ENCODE results near the gene CRTAC1. TPM values are rescaled to one million over a fixed set of nuclear protein-coding genes. Genes with fewer than 3 reads are reported as not detected.

The CRTAC1 gene
- total and polyA plus RNA-seq, 8 donors: 2.5 to 44.0 (median 4.4) TPM

DNA sequence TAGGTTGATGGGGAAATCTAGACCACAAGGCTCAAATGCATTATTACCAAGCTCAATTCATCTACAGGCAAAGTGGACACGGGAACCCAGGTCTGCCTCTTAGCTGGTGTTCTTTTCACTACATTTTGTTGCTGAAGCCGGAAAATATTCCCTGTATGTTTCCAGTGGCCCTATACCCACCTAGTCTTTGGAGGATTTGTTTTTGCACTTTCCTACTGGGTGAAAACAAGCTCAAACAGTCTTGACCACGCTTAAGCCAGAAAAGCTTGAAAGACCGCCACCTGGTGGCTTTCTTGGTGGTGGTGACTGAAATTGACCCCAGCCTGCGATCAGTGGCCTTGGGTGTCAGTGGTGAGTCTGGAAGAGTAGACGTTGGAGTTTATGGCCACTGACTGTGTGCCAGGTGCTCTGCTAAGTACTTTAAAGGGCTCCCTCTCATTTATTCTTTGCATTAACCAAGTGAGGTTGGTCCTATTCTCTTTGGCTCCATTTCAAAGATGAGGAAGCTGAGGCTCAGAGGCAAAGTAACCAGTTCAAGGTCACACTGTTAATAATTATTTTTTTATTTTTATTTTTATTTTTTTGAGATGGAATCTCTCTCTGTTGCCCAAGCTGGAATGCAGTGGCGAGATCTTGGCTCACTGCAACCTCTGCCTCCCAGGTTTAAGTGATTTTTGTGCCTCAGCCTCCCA lies 11.1 kb upstream of the CRTAC1 start:
- intact Hi-C loops (cut with DNase I): loop anchor here in 1 of 2 donors (5.0 kb wide), 1 partner anchor 129 kb away; no protein-coding TSS in a partner anchor
- Histone ChIP-seq H3K4me1 (no peaks in the 10 kb centered on the region), H3K27me3 (peaks cover 0 to 64% of the 10 kb centered on the region in 2 donors), H3K36me3 (no peaks in the 10 kb centered on the region), H3K4me3 (no peak overlapping the region), H3K9me3 (no peaks in the 10 kb centered on the region), H3K27ac (no peak overlapping the region)
- TF ChIP-seq, protein P1, sequence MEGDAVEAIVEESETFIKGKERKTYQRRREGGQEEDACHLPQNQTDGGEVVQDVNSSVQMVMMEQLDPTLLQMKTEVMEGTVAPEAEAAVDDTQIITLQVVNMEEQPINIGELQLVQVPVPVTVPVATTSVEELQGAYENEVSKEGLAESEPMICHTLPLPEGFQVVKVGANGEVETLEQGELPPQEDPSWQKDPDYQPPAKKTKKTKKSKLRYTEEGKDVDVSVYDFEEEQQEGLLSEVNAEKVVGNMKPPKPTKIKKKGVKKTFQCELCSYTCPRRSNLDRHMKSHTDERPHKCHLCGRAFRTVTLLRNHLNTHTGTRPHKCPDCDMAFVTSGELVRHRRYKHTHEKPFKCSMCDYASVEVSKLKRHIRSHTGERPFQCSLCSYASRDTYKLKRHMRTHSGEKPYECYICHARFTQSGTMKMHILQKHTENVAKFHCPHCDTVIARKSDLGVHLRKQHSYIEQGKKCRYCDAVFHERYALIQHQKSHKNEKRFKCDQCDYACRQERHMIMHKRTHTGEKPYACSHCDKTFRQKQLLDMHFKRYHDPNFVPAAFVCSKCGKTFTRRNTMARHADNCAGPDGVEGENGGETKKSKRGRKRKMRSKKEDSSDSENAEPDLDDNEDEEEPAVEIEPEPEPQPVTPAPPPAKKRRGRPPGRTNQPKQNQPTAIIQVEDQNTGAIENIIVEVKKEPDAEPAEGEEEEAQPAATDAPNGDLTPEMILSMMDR (IDR thresholded peaks at IDR 0.05): peak; percentile 54 to 57
- ATAC-seq (peak; percentile 78), DNase-seq (peak in 3 of 4 donors; percentile 31 to 62 (median 43))

DNA sequence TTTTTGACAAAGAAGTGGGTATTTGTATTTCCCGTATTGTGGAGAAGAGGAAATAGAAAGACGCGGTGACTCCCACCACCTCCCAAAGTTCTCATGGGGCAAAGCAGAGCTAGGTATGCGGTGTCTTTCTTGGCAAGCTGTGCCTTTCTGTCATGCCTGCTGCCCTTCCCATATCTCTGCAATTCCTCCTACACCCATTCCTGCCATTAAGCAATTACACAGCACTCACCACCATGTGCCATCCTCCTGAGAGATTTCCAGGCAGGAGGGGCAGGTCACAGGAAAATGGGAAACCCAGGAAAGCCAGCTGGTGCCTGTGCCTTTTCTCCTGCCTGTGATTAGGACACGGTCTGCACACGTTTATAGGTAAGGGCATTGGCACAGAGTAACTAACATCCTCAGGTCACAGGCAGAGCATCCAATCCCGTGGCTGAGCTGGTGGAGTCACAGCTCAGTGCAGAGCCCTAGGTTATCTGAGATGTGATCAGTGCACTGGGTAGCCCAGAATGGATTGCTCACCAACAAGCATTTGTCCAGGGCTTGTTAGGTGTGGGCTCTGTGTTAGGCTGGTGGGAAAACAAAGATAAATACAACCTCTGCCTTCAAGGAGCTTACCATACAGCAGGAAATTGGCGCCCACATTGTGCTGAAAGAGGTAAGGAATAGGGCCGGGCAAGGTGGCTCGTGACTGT lies 9.4 kb upstream of the CRTAC1 start:
- DNase-seq (no peak), ATAC-seq (no peak)
- Histone ChIP-seq H3K9me3 (no peaks in the 10 kb centered on the region), H3K4me1 (no peaks in the 10 kb centered on the region), H3K4me3 (no peak overlapping the region), H3K27ac (no peak overlapping the region), H3K36me3 (no peaks in the 10 kb centered on the region), H3K27me3 (peaks cover 0 to 75% of the 10 kb centered on the region in 2 donors)
- intact Hi-C loops (cut with DNase I): loop anchor here in 1 of 2 donors (5.0 kb wide), 1 partner anchor 128 kb away; no protein-coding TSS in a partner anchor
- TF ChIP-seq, protein P1 (IDR thresholded peaks at IDR 0.05): no peak

DNA sequence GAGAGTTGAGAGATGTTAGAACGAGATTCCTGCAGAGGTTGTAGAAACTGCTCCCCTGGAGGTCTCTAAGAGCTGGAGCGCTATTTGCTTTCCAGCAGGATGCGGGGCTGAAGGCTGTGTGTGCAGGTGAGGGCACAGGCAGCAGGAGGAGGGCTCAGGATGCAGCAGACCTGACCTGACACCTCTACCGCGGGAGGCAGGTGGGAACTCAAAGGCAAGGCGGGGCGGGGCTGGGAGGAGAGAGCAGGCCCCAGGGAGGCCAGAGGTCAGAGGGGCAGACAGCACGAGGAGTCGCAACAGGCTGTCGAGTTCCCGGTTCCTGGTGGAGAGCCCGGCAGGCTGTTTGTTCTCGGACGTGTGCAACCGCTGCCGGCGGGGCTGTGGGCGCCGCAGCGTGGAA lies 7.9 kb upstream of the CRTAC1 start:
- Histone ChIP-seq H3K4me3 (no peak overlapping the region), H3K27ac (no peak overlapping the region), H3K9me3 (no peaks in the 10 kb centered on the region), H3K36me3 (no peaks in the 10 kb centered on the region), H3K4me1 (no peaks in the 10 kb centered on the region), H3K27me3 (peaks cover 0 to 85% of the 10 kb centered on the region in 2 donors)
- TF ChIP-seq, protein P1 (IDR thresholded peaks at IDR 0.05): no peak
- ATAC-seq: peak; percentile 62
- intact Hi-C loops (cut with DNase I): no loop called here
- DNase-seq: peak in 1 of 4 donors; percentile 38

DNA sequence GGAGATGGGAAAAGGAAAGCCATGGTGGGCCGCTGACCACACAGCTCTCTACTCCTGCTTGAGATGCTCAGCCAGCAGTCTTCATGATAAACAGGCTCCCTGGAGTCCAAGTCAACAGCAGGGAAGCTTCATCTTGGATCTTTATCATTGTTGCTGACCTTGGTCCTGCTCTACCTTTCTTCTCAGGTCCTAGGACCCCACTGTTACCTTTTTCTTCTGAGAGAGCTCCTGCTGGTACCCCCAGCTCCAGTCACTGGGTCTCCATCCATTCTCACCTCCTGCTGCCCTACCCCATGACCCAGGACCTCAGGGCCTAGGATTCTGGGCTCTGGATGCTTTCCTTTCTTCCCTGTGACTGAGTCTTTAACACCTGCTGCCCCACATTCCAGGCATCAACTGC lies 5.2 kb upstream of the CRTAC1 start:
- no peaks in the 10 kb centered on the region for H3K36me3 ChIP-seq
- intact Hi-C loops (cut with DNase I): no loop called here
- H3K4me3 ChIP-seq: no peak overlapping the region
- H3K4me1 ChIP-seq: peaks cover 0 to under 1% of the 10 kb centered on the region in 2 donors
- ATAC-seq: no peak
- no peak overlapping the region for H3K27ac ChIP-seq
- peaks cover 10 to 95% of the 10 kb centered on the region in 2 donors for H3K27me3 ChIP-seq
- no peak for DNase-seq
- TF ChIP-seq, protein P1 (IDR thresholded peaks at IDR 0.05): no peak
- no peaks in the 10 kb centered on the region for H3K9me3 ChIP-seq

DNA sequence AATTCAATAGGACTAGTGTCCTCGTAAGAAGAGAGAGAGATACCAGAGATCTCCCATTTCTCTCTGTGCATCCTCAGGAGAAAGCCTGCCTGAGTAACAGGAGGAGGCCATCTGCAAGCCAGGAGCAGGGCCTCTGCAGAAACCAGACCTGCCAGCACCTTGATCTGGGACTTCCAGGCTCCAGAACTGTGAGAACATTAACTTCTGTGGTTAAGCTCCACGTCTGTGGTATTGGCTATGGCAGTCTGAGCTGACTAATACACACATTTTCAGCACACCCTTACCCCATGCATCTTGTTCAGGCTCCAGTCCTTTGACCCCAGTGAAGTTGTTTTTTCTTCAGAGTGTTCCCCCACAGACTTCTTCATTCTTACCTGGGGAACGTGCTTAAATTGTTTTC lies 3.1 kb upstream of the CRTAC1 start:
- H3K27ac ChIP-seq: no peak overlapping the region
- H3K9me3 ChIP-seq: no peaks in the 10 kb centered on the region
- DNase-seq (no peak), ATAC-seq (no peak)
- TF ChIP-seq, protein P1 (IDR thresholded peaks at IDR 0.05): no peak
- no peaks in the 10 kb centered on the region for H3K36me3 ChIP-seq
- peaks cover 7 to 16% of the 10 kb centered on the region in 2 donors for H3K4me1 ChIP-seq
- intact Hi-C loops (cut with DNase I): no loop called here
- H3K27me3 ChIP-seq: peaks cover 30 to 98% of the 10 kb centered on the region in 2 donors
- no peak overlapping the region for H3K4me3 ChIP-seq

All from left lung (tissue), 10 donors.